ENCODE data around the gene RHPN2.
"Not testable (repeated sequence)": the region's sequence is repeated elsewhere in the genome, so short reads cannot be mapped to it uniquely, and the experiment has no call there.

Gene RHPN2

GRCh38 chr19:32982488-32982887 lies 82.2 kb downstream of the RHPN2 start:
- H3K27me3 Mint-ChIP-seq; H3K36me3 Mint-ChIP-seq; H3K4me1 Mint-ChIP-seq (ENCODE audit: low read depth); H3K9me3 Mint-ChIP-seq (ENCODE audit: low read depth); H3K4me3 Mint-ChIP-seq; H3K27ac Mint-ChIP-seq: not testable (repeated sequence)

GRCh38 chr19:32979807-32980206 lies 84.9 kb downstream of the RHPN2 start:
- H3K4me1 Mint-ChIP-seq (ENCODE audit: low read depth) = not testable (repeated sequence)

GRCh38 chr19:32977813-32978212 lies 86.9 kb downstream of the RHPN2 start:
- not testable (repeated sequence) for H3K27ac Mint-ChIP-seq; H3K27me3 Mint-ChIP-seq; H3K4me3 Mint-ChIP-seq; H3K36me3 Mint-ChIP-seq; H3K9me3 Mint-ChIP-seq (ENCODE audit: low read depth); H3K4me1 Mint-ChIP-seq (ENCODE audit: low read depth)

More at GRCh38 chr19:32979807-32980206, 84.9 kb downstream of the RHPN2 start:
- H3K4me3 Mint-ChIP-seq; H3K36me3 Mint-ChIP-seq; H3K27ac Mint-ChIP-seq; H3K27me3 Mint-ChIP-seq; H3K9me3 Mint-ChIP-seq (ENCODE audit: low read depth): not testable (repeated sequence)

DNA sequence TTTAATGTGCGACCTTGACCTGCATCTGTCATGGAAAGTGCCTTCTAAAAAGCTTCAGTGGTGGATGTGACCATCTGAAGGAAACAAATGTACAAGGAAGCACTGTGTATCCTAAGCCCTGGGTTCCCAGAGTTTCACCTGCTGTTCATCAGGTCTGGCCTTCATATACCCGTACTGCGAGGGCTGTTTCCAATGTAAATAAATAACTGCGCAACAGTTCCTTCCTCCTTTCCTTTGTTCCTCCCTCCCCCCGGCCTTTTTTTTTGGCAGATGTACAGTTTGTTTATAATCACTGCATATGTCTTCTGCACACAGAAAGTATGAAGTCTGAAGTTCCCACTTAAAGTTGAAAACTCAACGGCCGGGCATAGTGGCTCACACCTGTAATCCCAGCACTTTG lies 87.4 kb downstream of the RHPN2 start:
- Mint-ChIP-seq H3K9me3 (ENCODE audit: low read depth) (no peaks in the 10 kb centered on the region), H3K4me3 (no peak overlapping the region), H3K36me3 (no peaks in the 10 kb centered on the region), H3K27me3 (no peaks in the 10 kb centered on the region), H3K27ac (no peak overlapping the region), H3K4me1 (ENCODE audit: low read depth) (no peaks in the 10 kb centered on the region)

- Mint-ChIP-seq H3K4me3 (no peak overlapping the region), H3K4me1 (ENCODE audit: low read depth) (peaks cover 6% of the 10 kb centered on the region), H3K27me3 (no peaks in the 10 kb centered on the region), H3K36me3 (no peaks in the 10 kb centered on the region), H3K9me3 (ENCODE audit: low read depth) (no peaks in the 10 kb centered on the region), H3K27ac (no peak overlapping the region)
These were observed 88.4 kb downstream of the RHPN2 start for GRCh38 chr19:32976223-32976805.

DNA sequence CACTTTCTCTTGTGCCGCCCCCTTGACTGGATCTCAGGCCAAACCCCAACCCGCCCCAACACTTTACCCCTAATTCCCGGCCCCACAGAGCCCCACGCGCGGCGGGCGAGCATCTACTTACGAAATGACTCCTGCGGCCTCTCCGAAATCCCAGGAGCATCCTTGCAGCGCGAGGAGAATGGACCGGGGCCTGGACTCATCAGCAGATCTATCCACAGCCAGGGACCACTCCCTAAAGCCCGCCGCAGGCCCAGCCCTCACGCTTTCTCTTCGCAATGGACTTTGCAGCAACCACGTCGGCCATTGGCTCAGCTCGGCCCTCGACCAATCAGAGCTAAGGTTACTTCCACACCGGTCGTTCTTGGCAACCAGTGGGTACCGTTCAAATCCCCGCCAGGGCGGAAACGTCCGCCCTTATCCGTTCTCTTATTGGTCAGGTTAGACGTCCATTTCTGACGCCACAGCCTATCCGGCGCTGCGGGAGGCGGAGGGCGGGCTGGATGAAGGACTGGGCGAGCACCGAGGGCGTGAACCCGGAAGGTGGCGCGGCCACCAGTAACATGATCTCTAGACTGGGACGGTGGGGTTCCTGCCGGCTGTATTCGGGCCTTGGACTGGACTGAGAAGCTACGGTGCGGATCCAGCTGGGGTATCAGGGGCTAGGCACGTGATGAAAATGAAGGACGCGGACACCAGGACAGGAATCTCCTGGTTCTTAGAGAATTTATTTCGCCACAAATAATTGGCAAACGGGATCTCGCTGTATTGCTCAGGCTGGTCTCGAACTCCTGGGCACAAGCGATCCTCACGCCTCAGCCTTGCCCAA lies 92.8 kb downstream of the RHPN2 start, which contains the start of the genes CEP89 and FAAP24:
TSS of gene CEP89 (minus strand) at position 244 of the 826 bp plus-strand sequence. CDS start at position 160, 84 bp downstream.
TSS of gene FAAP24 (plus strand) at position 528 of the 826 bp plus-strand sequence. CDS start 955 bp downstream, outside the sequence.
- peak within 1 kb of the TSS; percentile 99 for H3K4me3 Mint-ChIP-seq
- peaks cover 13% of the 10 kb centered on the region for H3K4me1 Mint-ChIP-seq (ENCODE audit: low read depth)
- H3K36me3 Mint-ChIP-seq = peaks cover 3% of the 10 kb centered on the region
- peak within 1 kb of the TSS; percentile 94 for H3K27ac Mint-ChIP-seq
- H3K27me3 Mint-ChIP-seq = no peaks in the 10 kb centered on the region
- no peaks in the 10 kb centered on the region for H3K9me3 Mint-ChIP-seq (ENCODE audit: low read depth)

DNA sequence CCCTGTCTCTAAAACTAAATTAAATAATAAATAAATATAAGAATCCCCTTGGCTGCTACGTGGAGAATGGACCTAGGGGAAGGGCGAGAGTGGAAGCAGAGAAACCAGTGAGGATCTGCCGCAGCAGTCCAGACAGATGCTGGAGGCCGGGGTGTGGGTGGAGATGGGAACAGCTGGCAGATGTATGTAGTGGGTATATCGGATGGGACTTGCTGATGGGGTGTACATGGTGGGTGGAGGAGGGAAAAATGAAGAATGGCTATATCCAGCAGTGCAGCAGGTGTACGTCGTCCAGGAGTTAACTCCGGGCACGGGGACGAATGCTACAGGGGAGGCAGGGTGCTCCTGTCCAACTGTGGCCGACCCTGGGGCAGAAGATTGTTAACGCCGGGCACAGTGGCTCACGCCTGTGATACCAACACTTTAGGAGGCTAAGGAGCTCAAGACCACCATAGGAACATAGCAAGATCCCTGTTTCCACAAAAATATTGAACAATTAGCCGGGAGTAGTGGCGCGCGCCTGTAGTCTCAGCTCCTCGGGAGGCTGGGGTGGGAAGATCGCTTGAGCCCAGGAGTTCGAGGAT lies 93.6 kb downstream of the RHPN2 start:
- Mint-ChIP-seq H3K27ac (peak overlapping the region; percentile 73), H3K4me3 (peak overlapping the region; percentile 99), H3K36me3 (peaks cover 3% of the 10 kb centered on the region), H3K27me3 (no peaks in the 10 kb centered on the region), H3K9me3 (ENCODE audit: low read depth) (no peaks in the 10 kb centered on the region), H3K4me1 (ENCODE audit: low read depth) (peaks cover 13% of the 10 kb centered on the region)

DNA sequence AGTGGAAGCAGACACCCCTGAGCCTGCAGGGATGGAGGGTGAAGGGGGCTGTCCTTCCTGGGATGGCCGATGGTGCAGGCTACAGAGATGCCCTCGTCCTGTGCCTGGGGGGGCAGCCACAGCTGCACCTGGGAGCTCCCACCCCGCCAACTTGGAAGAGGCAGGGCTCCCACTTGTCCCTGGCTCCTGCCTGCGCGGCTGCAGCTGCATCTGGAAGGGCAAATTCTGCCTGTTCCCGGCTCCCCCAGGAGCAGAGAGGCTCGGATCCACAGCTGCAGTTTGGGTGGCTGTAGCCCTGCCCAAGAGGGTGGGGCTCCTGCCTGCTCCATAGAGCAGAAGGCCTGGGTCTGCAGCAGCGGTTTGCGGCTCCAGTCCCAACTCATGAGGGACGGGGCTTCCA lies 95.1 kb downstream of the RHPN2 start:
- peaks cover 3% of the 10 kb centered on the region for H3K36me3 Mint-ChIP-seq
- H3K27ac Mint-ChIP-seq = no peak overlapping the region
- H3K27me3 Mint-ChIP-seq = no peaks in the 10 kb centered on the region
- no peaks in the 10 kb centered on the region for H3K9me3 Mint-ChIP-seq (ENCODE audit: low read depth)
- peaks cover 13% of the 10 kb centered on the region for H3K4me1 Mint-ChIP-seq (ENCODE audit: low read depth)
- peak overlapping the region; percentile 24 for H3K4me3 Mint-ChIP-seq

DNA sequence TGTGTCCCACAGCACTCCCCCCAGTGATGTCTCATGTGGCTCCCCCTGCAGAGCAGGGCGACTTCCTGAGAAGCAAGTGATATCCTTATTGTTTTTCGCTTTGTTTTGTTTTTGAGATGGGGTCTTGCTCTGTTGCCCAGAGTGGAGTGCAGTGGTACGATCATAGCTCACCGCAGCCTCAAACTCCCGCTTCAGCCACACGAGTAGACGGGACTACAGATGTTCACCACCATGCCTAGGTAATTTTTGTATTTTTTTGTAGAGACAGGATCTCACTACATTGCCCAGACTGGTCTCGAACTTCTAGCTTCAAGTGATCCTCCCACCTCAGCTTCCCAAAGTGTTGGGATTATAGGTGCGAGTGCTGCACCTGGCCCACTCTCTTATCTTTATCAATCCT lies 97.9 kb downstream of the RHPN2 start:
- Mint-ChIP-seq H3K27ac (no peak overlapping the region), H3K9me3 (ENCODE audit: low read depth) (no peaks in the 10 kb centered on the region), H3K36me3 (peaks cover 11% of the 10 kb centered on the region), H3K27me3 (no peaks in the 10 kb centered on the region), H3K4me1 (ENCODE audit: low read depth) (peaks cover 9% of the 10 kb centered on the region), H3K4me3 (no peak overlapping the region)

GRCh38 chr19:32945260-32945659 lies 119.4 kb downstream of the RHPN2 start:
- no peaks in the 10 kb centered on the region for H3K4me1 Mint-ChIP-seq (ENCODE audit: low read depth)
- no peak overlapping the region for H3K27ac Mint-ChIP-seq
- peaks cover 39% of the 10 kb centered on the region for H3K36me3 Mint-ChIP-seq
- H3K4me3 Mint-ChIP-seq = no peak overlapping the region
- no peaks in the 10 kb centered on the region for H3K9me3 Mint-ChIP-seq (ENCODE audit: low read depth)
- H3K27me3 Mint-ChIP-seq = no peaks in the 10 kb centered on the region

DNA sequence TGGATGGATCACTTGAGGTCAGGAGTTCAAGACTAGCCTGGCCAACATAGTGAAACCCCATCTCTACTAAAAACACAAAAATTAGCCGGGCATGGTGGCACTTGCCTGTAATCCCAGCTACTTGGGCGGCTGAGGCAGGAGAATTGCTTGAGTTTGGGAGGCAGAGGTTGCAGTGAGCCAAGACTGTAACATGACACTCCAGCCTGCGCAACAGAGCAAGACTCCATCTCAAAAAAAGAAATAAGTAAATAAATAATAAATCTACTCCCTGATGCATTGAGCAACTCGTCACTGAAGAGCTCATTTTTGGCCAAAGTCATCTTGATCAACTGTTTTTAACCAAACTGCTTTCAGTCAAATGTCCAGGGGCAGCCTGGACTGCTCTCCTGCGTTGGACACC lies 123.4 kb downstream of the RHPN2 start:
- H3K4me1 Mint-ChIP-seq (ENCODE audit: low read depth); H3K4me3 Mint-ChIP-seq; H3K27me3 Mint-ChIP-seq; H3K9me3 Mint-ChIP-seq (ENCODE audit: low read depth); H3K27ac Mint-ChIP-seq: not testable (repeated sequence)
- peaks cover 25% of the 10 kb centered on the region for H3K36me3 Mint-ChIP-seq

DNA sequence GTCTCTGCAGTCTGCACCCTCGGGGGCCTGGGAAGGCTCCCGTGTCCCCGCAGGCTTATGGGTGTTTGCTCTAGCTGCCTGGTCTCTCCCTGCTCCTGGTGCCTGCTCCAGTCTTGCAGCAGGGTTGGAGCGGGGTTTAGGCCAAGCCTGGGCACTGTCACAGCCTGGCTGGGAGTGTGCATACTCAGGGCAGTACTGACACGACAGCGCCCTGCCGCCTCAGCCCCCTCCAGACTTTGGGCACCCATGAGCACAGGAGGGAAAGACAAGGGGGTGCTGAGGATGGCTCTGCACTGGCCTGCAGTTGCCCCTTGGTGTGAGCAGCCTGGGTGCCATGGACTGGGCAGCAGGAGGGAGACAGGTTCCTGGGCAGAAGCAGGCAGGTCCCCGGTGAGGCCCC lies 128.6 kb downstream of the RHPN2 start:
- Mint-ChIP-seq H3K27me3 (no peaks in the 10 kb centered on the region), H3K4me3 (no peak overlapping the region), H3K27ac (no peak overlapping the region), H3K36me3 (peaks cover 12% of the 10 kb centered on the region), H3K9me3 (ENCODE audit: low read depth) (no peaks in the 10 kb centered on the region), H3K4me1 (ENCODE audit: low read depth) (no peaks in the 10 kb centered on the region)

DNA sequence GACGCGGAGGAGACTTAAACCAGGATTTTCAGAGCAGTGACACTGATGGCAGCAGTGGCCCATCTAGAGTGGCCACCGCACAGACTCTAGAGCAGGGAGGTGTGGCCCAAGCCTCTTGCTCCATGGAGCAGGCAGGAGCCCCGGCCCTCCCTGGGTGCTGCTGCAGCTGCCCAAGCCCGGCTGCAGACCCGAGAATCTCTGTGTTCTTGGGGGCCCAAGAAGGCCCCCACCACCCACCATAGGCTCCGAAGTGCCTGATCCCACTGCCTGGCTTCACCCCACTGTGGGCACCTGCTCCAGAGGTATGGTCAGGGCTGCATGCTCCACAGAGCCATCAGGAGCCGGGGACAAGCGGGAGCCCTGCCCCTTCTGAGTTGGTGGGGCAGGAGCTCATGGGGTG lies 129.1 kb downstream of the RHPN2 start:
- H3K4me1 Mint-ChIP-seq (ENCODE audit: low read depth) = no peaks in the 10 kb centered on the region
- H3K9me3 Mint-ChIP-seq (ENCODE audit: low read depth) = no peaks in the 10 kb centered on the region
- H3K27ac Mint-ChIP-seq = no peak overlapping the region
- peaks cover 12% of the 10 kb centered on the region for H3K36me3 Mint-ChIP-seq
- no peak overlapping the region for H3K4me3 Mint-ChIP-seq
- H3K27me3 Mint-ChIP-seq = no peaks in the 10 kb centered on the region

- peaks cover 19% of the 10 kb centered on the region for H3K36me3 Mint-ChIP-seq
- H3K4me1 Mint-ChIP-seq (ENCODE audit: low read depth) = no peaks in the 10 kb centered on the region
- no peaks in the 10 kb centered on the region for H3K27me3 Mint-ChIP-seq
- H3K4me3 Mint-ChIP-seq = no peak overlapping the region
- peaks cover 3% of the 10 kb centered on the region for H3K9me3 Mint-ChIP-seq (ENCODE audit: low read depth)
- no peak overlapping the region for H3K27ac Mint-ChIP-seq
These were observed 131.1 kb downstream of the RHPN2 start for GRCh38 chr19:32933571-32933970.

- peaks cover 21% of the 10 kb centered on the region for H3K36me3 Mint-ChIP-seq
- peaks cover 7% of the 10 kb centered on the region for H3K9me3 Mint-ChIP-seq (ENCODE audit: low read depth)
- H3K27me3 Mint-ChIP-seq = no peaks in the 10 kb centered on the region
- no peak overlapping the region for H3K4me3 Mint-ChIP-seq
- no peaks in the 10 kb centered on the region for H3K4me1 Mint-ChIP-seq (ENCODE audit: low read depth)
- H3K27ac Mint-ChIP-seq = no peak overlapping the region
These were observed 134.1 kb downstream of the RHPN2 start for GRCh38 chr19:32930567-32930966.
